IPS DF 4.7 (cell line): ENCODE results near the gene RAD51B.
"Not testable (repeated sequence)": the region's sequence is repeated elsewhere in the genome, so short reads cannot be mapped to it uniquely, and the experiment has no call there.

Experiments
- DNase-seq: peaks from one replicate; pipeline ENCODE4 v3.0.0-alpha.2; 2013; ENCODE audit warnings: low spot score; ENCODE audit errors: extremely low read depth

RAD51B gene

GRCh38 chr14:68074765-68075381, 255.3 kb downstream of the RAD51B start:
- no peak for DNase-seq

- DNase-seq = no peak
These were observed 255.9 kb downstream of the RAD51B start for GRCh38 chr14:68075382-68076029.

- no peak for DNase-seq
These were observed 256.9 kb downstream of the RAD51B start for GRCh38 chr14:68076451-68076850.

GRCh38 chr14:68079941-68080697, 260.5 kb downstream of the RAD51B start:
- DNase-seq = no peak

- DNase-seq = no peak
These were observed 261.9 kb downstream of the RAD51B start for GRCh38 chr14:68081489-68081888.

GRCh38 chr14:68082698-68083291, 263.2 kb downstream of the RAD51B start:
- DNase-seq = no peak

GRCh38 chr14:68084256-68084655, 264.7 kb downstream of the RAD51B start:
- no peak for DNase-seq

- DNase-seq = no peak
These were observed 266.2 kb downstream of the RAD51B start for GRCh38 chr14:68085742-68086141.

- no peak for DNase-seq
These were observed 268.9 kb downstream of the RAD51B start for GRCh38 chr14:68088451-68088854.

- DNase-seq = no peak
These were observed 269.7 kb downstream of the RAD51B start for GRCh38 chr14:68089146-68089731.

GRCh38 chr14:68094158-68094557, 274.6 kb downstream of the RAD51B start:
- DNase-seq = no peak

GRCh38 chr14:68094752-68095151, 275.2 kb downstream of the RAD51B start:
- DNase-seq = no peak

- DNase-seq = no peak
These were observed 278.1 kb downstream of the RAD51B start for GRCh38 chr14:68097727-68098126.

- no peak for DNase-seq
These were observed 279.3 kb downstream of the RAD51B start for GRCh38 chr14:68098834-68099233.

- no peak for DNase-seq
These were observed 280.0 kb downstream of the RAD51B start for GRCh38 chr14:68099495-68100045.

- DNase-seq = not testable (repeated sequence)
These were observed 282.2 kb downstream of the RAD51B start for GRCh38 chr14:68101715-68102301.

- DNase-seq = no peak
These were observed 284.3 kb downstream of the RAD51B start for GRCh38 chr14:68103853-68104252.

GRCh38 chr14:68104518-68104917, 284.9 kb downstream of the RAD51B start:
- DNase-seq = no peak

- DNase-seq = no peak
These were observed 286.2 kb downstream of the RAD51B start for GRCh38 chr14:68105816-68106215.

GRCh38 chr14:68106456-68106855, 286.9 kb downstream of the RAD51B start:
- no peak for DNase-seq

GRCh38 chr14:68106905-68107304, 287.3 kb downstream of the RAD51B start:
- no peak for DNase-seq
